GM21381 (cell line): Measurements from ENCODE around the gene NTRK3.

Source experiments
- ATAC-seq: cut with Tn5 transposase; IDR thresholded peaks from one replicate; pipeline ENCODE4 v1.9.1; 2021; ENCODE audit warnings: mild to moderate bottlenecking, moderate library complexity; ENCODE audit not compliant: unreplicated experiment

Gene NTRK3

DNA sequence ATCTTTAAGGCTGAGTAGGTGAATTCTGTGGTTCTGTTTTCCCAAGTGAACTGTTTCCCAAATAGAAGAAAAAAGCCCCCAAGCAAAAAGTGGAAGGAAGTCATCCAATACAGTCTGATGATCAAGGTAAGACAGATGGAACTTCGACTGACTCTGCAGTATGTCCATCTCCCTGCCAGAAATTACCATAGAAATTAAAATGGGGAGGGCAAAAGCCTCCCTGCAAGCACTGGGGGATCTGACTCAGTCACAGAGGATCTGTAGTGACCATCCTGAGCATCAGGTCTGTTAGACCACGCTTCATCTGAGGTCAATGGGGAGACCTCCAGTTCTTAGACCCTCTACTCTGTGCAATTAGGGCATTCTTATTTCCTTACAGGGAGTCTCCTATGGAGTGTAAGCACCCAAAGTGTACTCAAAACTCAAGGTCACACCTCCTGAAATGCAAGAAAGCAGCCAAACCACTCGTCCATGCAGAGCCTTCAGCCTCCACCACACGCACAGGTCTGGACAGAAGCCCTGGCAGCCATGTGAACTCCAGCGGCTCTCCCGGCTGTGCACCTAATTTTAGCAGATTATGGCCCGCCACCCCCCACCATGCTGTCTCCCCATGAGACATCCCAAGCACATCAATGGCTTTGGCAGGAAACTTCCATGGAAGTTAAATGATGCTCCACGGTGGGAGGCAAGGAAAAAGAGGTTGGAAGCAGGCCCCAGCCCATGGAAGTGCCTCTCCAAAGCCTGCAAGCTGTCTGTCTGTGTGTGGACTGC lies 348.7 kb downstream of the NTRK3 start:
- ATAC-seq, result no peak

DNA sequence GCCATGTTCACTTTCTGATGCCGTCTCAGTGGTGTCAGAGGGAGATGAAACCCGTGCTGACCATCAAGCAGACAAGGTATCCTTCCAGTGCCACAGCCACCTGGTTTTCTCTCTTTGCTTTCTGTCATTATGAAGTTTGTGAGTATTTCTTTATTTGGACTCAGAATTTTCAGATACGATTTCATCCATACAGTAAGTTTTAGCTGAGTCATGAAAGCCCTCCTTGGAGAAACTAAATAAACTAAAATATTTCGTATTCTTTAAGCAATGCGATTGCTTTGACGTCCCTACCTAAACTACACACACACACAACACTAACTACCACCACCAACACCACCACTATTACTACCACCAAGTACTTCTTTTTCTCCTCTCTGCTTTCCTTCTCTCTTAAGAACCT lies 350.1 kb downstream of the NTRK3 start:
- ATAC-seq, result no peak

DNA sequence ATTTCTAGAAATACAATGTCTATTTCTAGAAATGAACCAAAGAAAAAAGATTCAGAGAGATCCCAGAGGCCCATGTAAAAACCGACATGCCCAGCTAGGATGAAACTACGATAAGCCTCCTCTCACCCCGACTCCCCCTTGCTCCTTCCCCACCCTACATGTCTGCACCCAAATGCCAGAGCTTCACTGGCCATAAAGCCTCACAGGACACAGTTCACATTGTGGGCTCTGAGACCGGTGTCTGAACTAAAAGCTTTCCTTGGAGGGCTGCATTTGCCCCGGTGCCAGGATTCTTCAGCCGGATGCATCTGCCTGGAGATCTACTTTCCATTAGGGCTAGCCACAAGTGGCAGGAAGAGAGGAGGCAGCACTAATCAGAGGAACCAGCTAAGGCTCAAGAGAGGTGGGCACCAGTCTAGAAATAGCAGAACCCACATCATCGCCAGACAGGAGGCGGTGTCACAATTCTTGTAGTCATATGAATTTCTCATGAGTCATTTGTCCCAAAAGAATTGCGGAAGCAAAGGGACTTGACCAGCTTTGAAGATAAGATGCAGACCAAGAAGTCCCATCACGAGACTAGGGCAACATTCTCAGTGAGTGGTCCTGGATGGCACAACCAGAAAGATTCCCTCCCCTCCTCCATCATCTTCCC lies 353.6 kb downstream of the NTRK3 start:
- no peak for ATAC-seq

DNA sequence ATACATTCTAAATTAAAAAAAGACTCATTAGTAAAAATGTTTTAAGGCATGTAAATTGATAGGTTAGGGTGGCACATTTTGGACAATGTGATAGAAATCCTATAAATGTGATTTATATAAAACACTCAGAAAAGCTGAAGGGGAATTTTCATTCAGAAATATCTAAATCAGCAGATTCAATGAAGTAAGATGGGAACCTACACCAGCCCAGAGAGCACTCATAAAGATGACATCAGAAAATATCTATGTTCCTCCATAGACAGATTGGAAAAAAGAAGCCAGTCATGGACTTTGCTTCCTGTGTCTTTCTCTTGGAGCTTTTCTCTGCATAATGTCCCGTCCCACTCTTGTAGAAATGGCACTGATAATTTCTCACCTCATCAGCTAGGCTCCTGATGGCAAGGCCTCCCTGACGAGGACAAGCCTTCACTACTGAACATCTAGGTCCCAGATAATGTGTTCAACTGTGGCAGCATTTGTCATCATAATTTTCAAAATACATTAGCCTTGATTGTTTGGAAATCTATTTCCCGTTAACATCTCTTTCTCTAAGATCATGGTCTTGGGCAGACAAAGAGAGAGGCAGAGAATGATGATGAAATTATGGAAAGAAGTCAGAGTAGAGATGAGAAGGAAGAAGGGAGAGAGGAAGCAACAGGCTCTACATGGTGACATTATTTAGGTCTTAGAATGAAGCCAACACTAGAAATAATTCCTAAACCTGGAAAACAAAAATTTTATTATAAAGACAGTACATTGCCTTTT lies 354.4 kb downstream of the NTRK3 start:
- ATAC-seq, result no peak

DNA sequence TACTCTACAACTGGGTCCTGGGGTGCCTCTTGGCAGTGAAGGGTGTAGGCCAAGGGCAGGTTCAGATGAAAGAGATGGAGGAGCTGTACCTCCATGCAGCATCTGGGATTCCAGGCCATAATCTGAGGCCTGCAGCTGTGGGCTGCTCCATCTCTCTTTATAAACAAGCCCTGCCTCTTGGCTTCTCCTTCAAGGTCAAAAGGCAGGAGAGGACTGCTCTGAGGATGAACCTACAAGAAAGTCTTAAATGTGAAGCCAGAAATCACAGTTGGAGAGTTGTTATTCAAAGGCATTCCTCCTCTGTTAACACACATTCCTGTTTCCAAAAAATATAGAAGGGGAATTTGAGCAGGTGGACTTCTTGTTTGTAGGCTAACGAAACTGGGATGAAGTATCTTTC lies 355.5 kb downstream of the NTRK3 start:
- no peak for ATAC-seq

DNA sequence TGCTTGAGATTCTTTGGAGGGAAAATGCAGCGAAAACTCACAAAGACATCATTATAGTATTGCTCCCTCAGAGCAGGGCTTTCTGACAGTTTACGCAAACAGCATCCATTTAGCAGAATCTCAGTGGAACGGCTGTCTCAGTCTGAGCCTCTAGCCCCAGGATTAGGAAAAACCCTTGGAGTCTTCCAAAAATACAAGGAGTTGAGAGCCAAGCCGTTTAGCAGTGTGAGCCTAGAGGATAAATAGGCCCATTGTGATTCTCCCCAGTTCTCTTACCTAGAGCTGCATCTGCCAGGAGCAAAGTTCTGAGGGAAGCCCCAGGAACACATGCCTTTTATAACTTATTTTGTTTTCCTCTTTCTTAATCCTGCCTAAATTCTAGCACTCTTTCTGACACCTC lies 359.6 kb downstream of the NTRK3 start:
- ATAC-seq, result no peak

DNA sequence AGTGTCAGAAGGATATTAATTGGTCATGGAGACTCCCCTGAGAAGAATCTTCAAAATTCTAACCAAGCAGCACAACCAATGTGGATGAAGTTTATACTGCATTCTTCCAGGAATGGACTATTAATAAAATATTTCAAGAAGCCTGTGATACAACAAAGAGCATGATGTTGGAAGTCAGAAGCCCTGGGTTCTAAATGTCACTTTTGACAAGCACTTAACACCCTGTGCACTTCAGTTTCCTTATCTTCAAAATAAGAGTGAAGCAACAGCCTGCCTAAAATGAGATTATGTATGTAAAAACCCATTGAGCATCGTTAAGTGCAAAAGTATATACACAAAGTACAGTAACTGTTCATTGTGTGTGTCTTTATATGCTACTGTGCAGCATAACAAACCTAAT lies 369.4 kb downstream of the NTRK3 start:
- ATAC-seq, result no peak

DNA sequence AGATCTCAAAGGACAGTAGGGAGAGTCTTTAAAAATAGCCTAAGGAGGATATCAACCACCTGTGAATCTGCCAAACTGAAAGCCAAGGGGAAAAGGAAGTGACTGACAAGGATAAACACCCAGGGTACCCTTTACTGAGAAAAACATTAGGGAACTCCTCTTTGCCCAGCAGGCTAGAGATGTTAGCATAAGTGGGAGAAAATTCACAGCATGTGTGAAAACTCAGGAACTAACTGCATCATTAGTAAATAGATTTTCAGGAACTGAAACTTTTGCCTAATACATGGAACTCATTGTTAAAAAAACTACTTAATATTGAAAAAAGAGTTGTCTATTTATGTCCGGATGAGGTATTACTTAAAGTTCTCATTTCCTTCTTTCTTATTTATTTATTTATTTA lies 375.5 kb downstream of the NTRK3 start:
- no peak for ATAC-seq

DNA sequence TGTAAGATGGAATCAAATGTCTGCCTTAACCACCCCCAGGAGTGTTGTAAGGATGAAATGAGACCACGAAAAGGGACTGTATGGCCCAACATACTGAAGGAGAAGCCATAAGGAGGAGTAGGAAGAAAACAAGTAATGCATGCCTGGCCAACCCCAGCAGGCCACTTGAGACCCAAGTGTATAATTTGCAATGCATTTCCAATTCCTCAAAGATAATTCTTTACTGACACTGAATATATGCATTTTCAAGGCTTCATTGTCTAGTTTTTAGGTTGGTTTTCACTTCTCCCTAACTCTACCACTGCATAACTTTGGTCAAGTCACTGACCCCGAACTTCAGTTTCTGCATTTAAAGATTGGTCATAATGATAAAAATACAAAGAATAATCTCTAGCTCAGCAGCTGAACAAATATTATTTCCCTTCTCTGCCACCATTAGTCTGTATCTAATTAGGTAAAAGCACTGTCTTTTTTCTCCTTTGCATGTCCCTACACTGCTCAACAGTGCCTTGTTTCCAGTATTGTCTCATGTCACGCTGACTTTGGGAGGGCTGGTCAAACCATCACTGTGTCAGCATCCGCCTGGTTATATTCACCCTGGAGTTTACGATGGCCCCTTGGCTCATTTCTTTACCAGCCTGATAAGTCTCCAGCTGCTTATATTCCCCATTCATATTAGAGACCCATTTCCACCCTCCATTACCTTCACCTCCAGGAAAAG lies 378.6 kb downstream of the NTRK3 start:
- ATAC-seq, result no peak

DNA sequence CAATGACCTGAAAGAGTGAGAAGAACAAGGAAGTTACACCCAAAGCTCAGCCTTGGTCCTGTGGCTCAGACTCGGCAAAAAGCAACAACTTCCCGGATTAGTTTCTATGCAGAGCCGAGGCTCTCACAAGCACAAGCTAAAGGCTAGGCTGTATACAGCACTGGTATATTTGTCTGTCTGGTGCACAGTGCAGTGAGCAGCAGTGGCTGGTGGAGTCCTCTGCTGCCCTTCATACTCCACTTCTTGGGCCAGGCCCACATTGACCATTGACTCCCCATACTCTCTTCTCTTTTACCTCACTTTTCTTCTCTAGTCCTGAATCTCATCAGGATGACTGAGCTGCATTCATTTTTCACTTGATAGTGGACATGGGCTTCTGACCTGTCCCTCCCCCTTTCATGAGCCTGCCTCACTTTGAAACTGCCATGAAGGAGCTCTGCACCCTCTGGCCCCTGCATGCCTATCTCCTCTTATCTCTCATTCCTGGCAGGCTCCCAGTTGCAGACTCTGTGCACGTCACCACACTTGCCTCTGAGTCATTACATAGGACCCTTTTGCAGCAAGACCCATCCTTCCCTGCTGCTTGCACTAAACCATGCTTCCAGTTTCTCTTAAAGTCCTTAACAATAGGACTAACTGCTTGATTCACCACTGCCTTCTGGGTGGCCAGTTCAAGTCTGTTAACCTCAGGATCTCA lies 379.3 kb downstream of the NTRK3 start:
- no peak for ATAC-seq

DNA sequence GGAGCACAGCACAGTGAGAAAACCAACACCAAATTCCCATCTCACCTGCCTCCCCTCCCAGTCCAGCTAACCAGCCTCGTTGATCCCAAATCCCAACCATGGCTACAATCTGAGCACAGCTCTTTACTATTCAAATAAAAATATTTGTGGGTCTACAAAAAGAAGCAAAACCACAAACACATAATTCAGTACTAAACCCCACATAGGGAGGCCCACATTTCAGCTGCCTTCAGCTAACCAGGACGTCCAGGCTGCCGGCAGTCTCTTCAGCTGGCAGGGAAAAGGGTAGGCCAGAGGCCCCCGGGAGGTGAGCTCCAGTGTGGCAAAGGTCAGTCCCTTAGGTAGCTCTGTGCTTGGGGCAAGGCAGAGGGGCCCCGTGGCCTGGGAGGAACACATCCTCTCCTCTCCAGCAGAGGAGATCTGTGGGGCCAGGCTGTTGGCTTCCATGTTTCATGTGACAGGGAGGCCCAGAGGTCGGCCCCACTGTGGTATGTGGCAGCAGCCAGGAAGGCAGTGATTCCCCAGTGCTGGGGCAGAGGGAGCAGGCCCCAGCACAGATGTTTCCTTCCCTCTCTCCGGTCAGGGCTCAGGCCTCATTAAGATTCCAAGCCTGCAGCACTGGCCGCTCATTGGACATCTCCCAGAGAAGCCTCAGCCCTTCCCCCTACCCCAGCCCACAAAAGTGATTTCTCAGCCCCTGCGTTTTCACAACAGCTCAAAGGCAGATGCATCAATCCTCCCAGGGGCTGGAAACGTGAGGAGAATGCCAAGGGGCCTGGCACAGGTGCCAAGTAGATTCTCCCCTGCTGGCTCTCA lies 381.4 kb downstream of the NTRK3 start:
- no peak for ATAC-seq

DNA sequence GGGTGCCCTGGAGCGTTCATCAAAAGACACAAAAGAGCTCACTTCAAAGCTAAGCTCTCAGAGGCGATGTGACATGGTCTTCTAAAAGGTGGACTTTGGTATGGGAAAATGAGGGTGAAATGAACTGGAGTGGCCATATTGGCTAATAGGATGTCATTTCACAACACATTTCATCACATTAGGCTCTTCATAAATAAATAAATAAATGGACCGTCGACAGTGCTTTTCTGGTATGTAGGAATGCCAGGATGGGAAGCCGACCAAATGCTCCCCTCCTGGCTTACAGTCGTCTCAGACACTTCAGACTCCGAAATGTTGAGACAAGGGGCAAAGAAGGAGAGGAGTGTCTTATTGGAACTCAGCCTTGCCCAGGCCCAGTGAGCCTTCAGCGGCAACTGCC lies 383.0 kb downstream of the NTRK3 start:
- ATAC-seq, result no peak

DNA sequence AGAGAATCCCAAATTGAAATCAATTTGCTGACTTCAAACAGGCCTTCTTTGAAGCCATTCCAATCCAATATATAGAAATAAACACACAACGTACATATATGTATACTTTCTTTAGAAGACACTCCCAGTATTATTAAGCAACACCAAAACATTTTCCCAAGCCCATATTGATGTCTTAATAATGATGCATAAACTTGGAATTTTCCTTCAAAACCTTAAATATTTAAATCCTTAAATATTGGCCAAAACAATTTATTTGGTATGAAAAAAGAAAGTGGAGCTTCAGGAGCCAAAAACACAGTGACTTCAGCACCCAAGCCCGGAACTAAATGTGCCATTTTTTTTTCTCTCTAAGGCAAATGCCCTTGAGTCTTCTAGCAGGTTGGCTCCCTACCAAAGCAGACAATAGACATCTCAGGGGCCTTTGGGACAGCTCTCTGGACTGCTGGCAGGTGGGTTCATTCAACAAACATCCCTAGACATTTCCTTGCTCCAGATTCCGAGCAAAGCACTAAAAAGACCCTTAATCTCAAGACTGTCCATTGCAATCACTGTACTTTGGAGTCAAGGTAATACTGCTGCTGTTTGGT lies 384.7 kb downstream of the NTRK3 start:
- ATAC-seq, result no peak

DNA sequence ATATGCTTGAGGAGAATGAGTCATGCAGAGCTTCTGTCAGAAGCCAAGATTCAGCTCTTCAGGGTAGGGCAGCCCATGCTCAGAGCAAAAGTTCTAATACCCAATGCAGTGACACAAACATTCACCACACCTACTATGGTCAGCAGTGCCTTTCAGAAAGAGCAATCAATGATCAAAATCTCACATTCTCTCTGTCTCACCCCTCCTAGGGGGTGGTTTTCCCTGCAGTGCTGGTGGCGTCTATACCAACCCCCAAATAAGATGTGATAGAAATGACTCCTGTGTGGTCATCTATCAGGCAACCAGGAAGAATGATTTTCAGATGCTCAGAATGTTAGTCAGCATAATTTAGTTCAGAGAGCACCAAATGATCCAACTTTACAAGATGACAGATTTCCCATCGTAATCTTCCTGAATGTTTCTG lies 385.3 kb downstream of the NTRK3 start:
- no peak for ATAC-seq

DNA sequence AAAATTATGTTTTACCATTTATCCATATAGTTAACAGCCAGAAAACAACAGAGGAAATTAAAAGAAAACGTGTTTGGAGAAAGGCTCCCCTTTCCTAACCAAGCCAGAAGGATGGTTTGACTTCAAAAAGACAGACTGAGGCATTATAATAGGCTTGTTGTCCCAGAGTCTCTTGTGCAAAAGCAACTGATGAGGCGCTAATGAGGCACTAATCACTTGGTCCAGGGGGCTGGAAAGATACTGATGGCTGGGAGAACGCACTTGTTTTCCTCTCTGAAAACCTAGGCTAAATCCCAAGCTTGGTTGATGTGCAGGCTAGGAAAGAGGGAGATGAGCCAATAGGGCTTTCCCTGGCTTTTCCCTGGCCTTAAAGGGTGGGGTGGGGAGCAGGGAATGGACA lies 389.6 kb downstream of the NTRK3 start:
- no peak for ATAC-seq

DNA sequence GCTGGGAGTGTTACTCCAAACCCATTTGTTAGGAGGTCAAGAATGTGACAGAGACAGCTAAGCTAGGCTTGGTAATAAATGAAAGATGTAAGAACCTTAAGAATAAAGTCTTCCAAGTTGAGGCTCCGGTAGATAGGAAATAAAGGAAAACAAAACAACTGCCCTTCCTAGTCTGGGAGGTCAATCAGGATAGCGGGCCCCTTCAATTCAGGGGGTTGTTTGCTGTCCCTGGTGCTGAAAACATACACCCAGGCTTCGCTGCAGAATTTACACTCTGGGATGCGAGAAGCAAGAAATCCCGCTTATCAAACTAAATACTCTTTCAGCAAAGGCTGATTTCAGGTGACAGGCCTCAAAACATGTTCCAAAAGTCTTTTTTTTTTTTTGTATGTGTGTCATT lies 393.4 kb downstream of the NTRK3 start:
- ATAC-seq, result no peak

DNA sequence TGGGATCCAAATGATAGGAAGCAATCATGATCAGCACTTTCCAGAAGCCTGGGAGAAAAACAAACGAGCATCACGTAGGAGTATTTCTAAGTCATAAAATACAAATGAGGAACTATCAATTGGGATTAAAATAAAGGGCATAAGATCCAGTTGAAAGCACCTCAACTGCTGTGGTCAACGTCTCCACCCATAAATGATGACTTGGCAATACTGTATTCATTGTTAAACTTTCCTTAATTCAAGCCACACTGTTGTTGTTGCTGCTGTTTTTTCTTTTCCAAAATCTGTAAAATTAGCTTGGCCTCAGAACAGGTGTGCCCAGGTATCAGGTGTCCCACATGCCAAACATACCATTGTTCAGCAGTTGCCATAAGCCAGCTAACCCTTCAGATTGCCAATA lies 395.8 kb downstream of the NTRK3 start:
- no peak for ATAC-seq

DNA sequence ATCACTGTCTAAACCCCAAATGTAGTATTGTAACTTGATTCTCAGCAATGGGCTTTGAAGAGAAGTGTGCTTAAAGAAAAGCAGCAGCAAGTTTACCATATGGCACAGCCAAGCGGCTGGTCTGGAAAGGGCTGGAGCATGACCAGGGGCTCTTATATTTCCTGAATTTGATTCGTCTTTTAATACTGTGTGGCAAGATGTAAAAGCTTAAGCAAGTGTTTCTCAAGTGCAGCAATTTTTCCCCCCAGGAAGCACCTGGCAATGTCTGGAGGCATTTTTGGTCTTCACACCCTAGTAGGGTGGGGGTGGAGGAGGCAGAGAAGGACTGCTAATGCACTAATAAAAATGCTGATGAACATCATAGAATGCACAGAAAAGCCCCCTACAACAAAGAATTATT lies 397.9 kb downstream of the NTRK3 start:
- ATAC-seq, result no peak

DNA sequence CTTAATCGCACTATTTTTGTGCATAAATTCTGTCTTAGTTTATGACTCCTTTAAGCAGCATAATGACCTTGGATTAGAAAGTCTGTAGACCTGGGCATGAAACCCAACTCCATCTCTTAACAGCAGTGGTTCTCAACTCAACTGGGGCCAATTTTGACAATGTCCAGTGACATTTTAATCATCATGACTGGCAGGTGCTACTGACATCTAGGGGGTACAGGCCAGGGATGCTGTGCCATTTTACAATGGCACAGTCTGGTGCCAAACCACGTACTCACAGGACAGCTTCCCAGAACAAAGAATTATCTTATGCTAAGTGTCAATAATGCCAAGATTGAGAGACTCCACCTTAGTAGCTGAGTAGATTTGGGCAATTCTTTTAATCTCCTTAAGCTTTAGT lies 405.0 kb downstream of the NTRK3 start:
- ATAC-seq, result no peak

DNA sequence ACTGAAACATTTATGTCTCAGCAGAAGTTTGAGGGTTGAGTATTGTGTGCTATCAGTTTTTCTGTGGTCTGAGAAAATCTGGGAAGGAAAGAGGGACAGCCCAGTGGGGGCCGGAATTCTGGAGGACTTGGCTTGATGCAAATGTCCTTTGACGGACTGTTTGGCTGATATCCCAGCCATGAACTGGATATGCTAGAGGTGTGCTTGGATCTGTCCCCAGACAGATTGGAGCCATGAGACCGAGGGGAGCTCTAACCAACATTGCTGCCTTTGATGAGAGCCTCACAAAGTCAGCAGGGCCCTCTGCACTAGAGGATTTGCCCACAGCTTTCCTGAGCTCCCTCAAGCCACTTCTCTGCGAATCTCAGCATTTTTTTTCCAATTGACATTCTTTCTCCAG lies 405.6 kb downstream of the NTRK3 start:
- no peak for ATAC-seq
